NCI-H82 treated with DMSO at 0.1 percent for 48 hours (cell line): ENCODE results near the gene UBA6.
"Not testable (repeated sequence)": the region's sequence is repeated elsewhere in the genome, so short reads cannot be mapped to it uniquely, and the experiment has no call there.

Experiments
- DNase-seq: peaks from one replicate; lab custom pipeline; 2025; ENCODE audit not compliant: unreplicated experiment; lab: John Stamatoyannopoulos, UW

UBA6 gene

GRCh38 chr4:67674098-67674497 is 26.9 kb downstream of the UBA6 start:
- DNase-seq = no peak

- no peak for DNase-seq
Observed at GRCh38 chr4:67668315-67668714, 32.6 kb downstream of the UBA6 start.

DNA sequence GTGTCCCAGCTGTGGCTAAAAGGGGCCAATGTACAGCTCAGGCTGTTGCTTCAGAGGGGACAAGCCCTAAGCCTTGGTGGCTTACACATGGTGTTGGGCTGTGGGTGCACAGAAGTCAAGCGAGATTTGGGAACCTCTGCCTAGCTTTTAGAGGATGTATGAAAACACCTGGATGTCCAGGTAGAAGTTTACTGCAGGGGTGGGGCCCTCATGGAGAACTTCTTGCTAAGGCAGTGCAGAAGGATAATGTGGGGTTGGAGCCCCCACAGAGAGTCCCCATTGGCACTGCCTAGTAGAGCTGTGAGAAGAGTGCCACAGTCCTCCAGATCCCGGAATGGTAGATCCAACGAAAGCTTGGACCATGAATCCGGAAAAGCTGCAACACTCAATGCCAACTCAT is 40.5 kb downstream of the UBA6 start:
- DNase-seq = no peak

GRCh38 chr4:67659065-67659464 is 41.9 kb downstream of the UBA6 start:
- DNase-seq = no peak

- no peak for DNase-seq
Observed at GRCh38 chr4:67658302-67658701, 42.7 kb downstream of the UBA6 start.

GRCh38 chr4:67651536-67651935 is 49.4 kb downstream of the UBA6 start:
- no peak for DNase-seq

GRCh38 chr4:67638136-67638535 is 62.8 kb downstream of the UBA6 start:
- DNase-seq = no peak

GRCh38 chr4:67636978-67637377 is 64.0 kb downstream of the UBA6 start:
- DNase-seq = not testable (repeated sequence)

- no peak for DNase-seq
Observed at GRCh38 chr4:67635331-67635730, 65.6 kb downstream of the UBA6 start.

DNA sequence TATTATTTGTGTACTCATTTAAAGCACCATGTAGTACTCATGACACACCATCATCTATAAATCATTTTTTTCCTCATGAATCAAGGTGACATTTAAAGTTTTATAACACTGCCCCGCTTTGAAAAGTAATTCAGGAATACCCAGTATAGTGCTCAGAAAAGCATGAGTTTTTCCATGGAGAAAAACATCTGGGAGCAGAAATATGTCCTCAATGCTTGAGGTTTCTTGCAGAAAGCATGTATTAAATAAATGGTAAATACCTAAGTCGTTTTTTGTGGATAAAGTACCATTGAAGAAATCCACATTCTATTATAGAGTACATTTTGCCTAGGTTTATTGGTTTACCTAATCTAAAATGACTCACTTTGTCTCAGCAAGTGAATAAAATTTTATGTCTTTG is 66.2 kb downstream of the UBA6 start:
- no peak for DNase-seq

DNA sequence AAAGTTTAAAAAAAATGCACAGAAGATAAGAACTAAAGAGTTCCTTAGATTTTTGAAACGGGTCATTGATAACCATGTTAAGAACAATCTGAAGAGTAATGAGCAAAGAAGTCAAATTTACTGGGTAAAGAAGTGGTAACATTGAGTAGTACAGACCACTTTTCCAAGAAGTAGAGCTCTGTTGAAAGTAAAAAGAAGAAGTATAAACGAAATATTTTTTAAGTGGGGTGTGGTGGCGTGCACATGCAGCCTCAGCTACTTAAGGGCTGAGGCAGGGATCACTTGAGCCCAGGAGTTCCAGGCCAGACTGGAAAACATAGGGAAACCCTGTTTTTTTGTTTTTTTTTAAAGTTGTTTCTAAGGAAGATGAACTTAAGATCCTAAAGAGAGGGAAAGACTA is 68.5 kb downstream of the UBA6 start:
- DNase-seq = no peak

DNA sequence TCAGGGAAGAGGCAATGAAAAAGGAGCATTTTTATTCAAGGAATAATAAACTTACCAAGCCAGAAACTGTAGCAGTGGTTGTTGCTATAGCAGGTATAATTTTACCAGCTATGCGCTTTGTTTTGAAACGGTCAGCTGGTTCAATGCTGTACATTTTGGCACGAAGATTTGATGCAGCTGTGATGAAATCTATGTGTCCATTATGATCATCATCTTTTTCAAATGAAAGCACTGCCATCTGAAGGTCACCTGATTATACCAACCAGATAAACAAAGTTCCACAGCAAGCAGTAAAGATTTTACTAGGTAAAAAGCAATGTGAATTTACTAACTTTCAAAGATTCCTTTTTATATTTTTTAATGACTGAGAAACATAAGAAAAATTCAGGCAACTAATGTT is 76.0 kb downstream of the UBA6 start:
- no peak for DNase-seq

DNA sequence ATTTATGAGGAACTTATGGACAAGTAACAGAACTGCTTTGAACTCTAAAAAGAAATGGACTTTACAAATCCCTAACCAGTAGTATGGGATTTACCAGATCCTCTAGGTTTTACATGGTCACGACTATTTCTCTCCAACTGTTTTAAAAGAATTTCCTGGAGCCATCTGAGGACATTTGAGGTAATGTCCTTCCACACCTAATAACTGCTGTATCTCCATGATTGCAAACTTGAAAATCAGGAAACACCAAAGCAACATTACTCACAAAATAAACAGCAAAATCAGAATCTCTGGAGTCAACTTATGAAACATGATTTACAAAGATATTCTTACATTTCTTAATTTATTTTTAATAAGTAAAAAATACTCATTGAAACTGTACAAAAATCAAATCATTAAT is 84.5 kb downstream of the UBA6 start:
- no peak for DNase-seq

- no peak for DNase-seq
Observed at GRCh38 chr4:67615119-67615518, 85.8 kb downstream of the UBA6 start.

GRCh38 chr4:67614186-67614585 is 86.8 kb downstream of the UBA6 start:
- DNase-seq = no peak

DNA sequence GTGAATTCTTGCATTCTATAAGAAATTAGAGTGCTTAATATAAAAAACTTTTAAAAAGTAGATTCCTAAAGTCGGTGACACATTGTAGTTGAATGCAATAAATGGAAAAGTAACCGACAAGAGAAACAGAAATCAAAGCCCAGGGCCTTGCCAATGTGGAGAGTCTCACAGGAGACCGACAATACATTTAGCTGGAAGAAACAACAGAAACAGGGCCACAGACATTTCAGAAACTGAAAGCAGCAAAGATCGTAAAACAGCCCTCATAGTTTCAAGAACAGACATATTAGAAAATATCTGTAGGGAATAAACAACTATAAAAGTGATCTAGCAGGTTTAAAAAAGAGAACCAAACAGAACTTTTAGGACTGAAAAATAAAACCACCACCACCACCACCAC is 92.9 kb downstream of the UBA6 start:
- no peak for DNase-seq

- no peak for DNase-seq
Observed at GRCh38 chr4:67604749-67605148, 96.2 kb downstream of the UBA6 start.

- no peak for DNase-seq
Observed at GRCh38 chr4:67604029-67604381, 97.0 kb downstream of the UBA6 start.

- DNase-seq = no peak
Observed at GRCh38 chr4:67603310-67604028, 97.5 kb downstream of the UBA6 start.

DNA sequence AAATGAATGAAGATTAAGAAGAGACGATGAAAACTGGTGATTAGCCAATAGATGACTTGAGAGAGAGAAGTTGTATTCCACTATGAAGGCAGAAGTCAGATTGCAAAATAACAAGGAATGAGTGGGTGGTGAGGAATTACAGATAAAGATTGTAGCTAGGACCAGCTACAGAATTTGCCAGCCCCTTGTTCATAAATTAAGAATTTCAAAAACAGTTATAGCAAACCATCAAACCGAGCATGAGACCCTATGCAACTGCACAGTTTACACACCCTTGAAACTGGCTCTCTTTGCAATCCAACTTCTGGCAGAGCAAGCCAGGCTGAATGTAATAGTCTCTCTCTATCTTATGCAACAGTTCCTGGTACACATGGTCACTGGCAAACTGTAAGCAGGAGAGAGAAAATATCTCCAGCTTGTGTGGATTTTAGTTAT is 107.2 kb downstream of the UBA6 start:
- DNase-seq = no peak

- no peak for DNase-seq
Observed at GRCh38 chr4:67587156-67587555, 113.8 kb downstream of the UBA6 start.

DNA sequence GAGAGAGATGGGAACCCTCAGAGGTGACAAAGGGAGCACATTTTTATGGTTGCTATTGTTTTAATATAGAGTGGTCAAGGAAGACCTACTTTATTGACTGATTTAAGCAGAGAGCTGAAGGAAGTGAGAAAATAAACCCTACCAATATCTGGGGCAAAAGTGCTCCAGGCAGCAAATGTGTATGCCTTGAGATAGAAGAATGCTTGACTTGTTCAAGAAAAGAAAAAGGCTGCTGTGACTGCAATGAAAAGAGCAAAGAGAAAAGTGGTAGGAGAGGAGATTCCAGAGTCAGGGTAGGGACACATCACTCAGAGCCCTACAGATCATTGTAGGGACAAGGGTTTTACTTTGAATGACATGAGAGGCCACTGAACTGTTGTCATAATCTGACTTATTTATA is 116.5 kb downstream of the UBA6 start:
- no peak for DNase-seq

- DNase-seq = no peak
Observed at GRCh38 chr4:67581913-67582312, 119.0 kb downstream of the UBA6 start.
